Jurkat, Clone E6-1 (cell line): ENCODE data around the gene KRT84.

Source experiments
- DNase-seq: peaks from one replicate; pipeline ENCODE4 v3.0.0-alpha.2; 2011; ENCODE audit warnings: low read depth, low spot score
- H3K4me3 ChIP-seq: 2 replicates; pipeline ENCODE4 v1.5.1; 2011; ENCODE audit warnings: mild to moderate bottlenecking, low read length, control low read depth, moderate library complexity

The KRT84 gene

DNA sequence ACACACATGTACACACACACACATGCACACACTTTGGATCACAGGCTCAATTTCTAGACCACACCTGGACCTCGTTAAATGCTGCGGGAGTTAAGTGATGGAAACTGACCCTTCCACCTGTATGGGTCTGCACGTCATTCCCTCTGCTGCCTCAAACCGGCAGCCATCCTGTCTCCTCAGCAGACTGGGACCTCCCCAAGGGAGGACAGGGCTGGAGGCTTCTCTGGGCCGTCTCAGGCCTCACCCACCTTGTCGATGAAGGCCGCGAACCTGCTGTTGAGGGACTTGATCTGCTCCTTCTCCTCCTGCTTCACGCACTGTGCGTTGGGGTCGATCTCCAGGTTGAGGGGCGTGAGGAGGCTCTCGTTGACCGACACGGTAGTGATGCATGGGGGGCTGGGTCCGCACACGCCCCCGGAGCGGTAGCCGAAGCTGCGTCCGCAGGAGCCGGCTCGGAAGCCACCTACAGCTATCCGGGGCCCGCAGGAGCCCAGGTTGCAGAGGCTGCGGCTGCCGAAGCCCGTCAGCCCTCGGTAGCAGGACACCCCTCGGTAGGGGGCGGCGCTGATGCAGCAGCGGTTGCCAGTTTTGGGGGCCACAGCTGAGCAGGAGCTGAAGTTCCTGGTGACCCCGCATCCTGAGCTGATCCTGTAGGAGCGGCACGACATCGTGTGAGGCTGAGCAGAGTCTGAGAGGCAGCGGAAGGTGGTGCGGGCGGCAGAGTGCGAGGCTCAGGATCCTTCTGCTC, 18.5 kb downstream of the KRT84 start, which contains the start of gene KRT85:
KRT85 (minus strand) TSS at position 744 of the 748 bp plus-strand sequence; CDS start at position 668, 76 bp downstream.
- H3K4me3 ChIP-seq: no peak within 1 kb of the TSS
- DNase-seq: no peak

GRCh38 chr12:52364901-52365489, 20.5 kb downstream of the KRT84 start:
- no peak for DNase-seq
- H3K4me3 ChIP-seq: no peak overlapping the region

GRCh38 chr12:52364061-52364460, 21.4 kb downstream of the KRT84 start:
- no peak for DNase-seq
- H3K4me3 ChIP-seq: no peak overlapping the region

GRCh38 chr12:52363111-52363679, 22.3 kb downstream of the KRT84 start:
- no peak for DNase-seq
- H3K4me3 ChIP-seq: no peak overlapping the region

GRCh38 chr12:52362118-52362726, 23.2 kb downstream of the KRT84 start:
- no peak for DNase-seq
- H3K4me3 ChIP-seq: no peak overlapping the region

DNA sequence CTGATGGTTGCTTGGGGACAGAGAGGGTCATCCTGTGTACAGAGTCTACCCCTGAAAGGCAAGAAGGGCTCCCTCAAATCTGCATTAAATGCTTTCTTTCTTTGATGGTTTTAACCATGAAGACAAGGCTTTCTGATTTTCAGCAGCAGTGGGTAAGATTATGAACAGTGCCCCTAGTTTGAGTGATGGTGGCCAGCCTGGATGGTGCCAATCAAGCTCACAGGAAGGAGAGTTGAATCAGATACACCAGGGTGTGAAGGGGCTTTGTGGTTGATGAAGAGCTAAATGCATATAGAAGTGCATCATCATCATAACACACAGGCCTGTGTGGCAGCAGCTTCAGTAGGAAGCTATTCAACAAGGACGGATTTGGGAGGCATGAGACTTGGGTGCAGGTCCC, 23.9 kb downstream of the KRT84 start:
- H3K4me3 ChIP-seq: no peak overlapping the region
- no peak for DNase-seq

DNA sequence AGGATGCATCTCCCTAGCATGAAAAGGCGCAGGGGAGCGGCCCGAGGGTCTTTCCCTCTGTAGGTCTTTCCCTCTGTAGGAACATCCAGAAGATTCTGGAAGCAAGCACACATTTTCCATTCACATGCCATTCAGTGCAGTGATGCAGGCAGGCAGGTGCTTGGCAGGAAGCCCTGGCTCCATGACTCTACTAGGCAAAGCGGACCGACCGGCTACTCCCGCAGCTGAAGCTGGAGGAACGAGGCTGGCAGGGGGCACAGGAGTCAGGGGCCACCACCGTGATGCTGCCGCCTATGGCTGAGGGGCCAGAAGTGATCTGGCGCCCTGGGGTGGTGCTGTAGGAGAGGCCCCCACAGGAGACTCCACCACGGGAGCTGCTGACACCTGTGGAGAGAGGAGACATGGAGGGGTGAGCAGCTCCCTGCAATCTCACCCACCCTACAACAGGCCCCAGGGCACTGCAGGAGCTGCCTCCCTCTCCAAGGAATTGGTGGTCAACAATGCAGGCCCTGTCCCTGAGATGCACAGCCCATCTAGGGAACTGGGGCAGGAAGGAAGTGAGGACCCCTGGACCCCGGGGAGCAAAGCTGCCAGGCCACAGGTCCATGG, 24.7 kb downstream of the KRT84 start:
- DNase-seq: no peak
- no peak overlapping the region for H3K4me3 ChIP-seq

GRCh38 chr12:52360106-52360662, 25.3 kb downstream of the KRT84 start:
- DNase-seq: no peak
- H3K4me3 ChIP-seq: no peak overlapping the region

DNA sequence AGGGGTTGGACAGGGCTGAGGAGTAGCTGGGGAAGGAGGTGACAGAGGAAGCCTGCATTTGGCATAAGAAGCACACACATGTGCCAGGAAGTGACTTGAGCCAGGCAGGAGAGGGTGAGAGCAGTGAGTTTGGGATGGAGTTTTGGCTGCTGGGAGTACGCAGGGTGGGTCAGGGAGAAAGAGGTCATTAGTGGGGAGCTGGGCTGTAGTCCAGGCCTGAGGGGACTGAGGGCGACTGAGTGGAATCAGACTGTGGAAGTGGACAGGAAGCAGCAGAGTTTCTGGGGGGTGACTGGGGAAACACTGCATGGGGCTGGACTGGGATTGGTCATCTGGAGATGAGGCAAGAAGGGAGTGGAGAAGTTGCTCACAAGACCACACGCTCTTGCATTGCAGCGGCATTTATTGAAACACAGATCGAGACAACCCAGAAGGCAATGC, 25.8 kb downstream of the KRT84 start:
- no peak for DNase-seq

GRCh38 chr12:52358575-52359350, 26.7 kb downstream of the KRT84 start:
- DNase-seq: peak; percentile 77
- no peak overlapping the region for H3K4me3 ChIP-seq

More for the DNA sequence above, 25.8 kb downstream of the KRT84 start:
- no peak overlapping the region for H3K4me3 ChIP-seq

- no peak for DNase-seq
- no peak overlapping the region for H3K4me3 ChIP-seq
These were observed 28.5 kb downstream of the KRT84 start for GRCh38 chr12:52356762-52357580.

DNA sequence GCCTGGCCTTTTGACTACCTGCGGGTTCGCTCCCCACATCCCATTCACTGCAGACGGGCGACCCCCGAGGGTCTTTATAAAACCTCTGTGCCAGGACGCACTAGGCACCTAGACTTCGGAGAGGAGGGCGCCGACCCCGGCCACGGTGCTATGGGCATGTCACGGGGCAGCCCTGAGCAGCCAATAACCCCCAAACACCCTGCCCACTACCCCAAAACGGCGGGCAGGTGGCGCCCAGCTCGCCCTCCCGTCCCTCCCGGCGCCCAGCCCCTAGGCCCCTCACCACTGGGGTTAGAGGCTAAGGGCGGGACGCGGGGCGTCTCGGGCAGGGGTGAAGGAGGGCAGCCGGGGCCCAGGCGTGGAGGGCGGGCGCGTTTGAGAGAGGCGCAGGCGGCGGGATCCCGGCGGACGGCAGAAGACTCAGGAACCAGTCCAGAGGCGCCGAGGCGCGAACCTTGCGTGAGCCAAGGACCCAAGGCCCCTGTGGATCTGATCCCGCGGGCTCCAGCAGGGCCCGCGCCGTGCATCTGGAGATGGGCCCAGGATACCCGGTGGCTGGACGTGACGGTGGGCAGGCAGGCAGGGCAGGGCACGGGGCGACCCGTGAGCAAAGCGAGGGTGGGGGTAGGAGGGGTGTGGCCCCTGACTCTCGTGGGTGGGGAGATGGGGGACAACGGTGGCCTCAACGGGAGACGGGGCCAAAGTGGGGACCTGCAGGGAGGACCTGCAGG, 29.3 kb downstream of the KRT84 start:
- H3K4me3 ChIP-seq: no peak overlapping the region
- no peak for DNase-seq

DNA sequence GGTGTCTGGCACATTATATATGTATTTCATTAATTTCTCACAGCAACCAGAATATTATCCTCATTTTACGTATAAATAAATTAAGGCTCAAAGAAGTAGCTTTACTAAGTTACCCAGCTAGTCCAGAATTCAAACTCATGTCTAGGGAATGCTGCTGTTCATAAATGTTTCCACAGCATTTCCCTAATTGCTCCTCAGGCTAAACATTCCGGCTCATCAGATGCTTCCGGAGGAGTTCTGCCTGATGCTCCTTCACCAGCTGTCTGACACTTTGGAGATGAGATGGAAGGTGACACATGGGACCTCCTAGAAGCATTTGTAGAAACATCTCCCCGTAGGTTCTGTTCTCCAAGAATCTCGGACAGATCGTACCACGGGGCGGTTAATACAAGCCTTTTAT, 30.3 kb downstream of the KRT84 start:
- no peak overlapping the region for H3K4me3 ChIP-seq
- DNase-seq: no peak

DNA sequence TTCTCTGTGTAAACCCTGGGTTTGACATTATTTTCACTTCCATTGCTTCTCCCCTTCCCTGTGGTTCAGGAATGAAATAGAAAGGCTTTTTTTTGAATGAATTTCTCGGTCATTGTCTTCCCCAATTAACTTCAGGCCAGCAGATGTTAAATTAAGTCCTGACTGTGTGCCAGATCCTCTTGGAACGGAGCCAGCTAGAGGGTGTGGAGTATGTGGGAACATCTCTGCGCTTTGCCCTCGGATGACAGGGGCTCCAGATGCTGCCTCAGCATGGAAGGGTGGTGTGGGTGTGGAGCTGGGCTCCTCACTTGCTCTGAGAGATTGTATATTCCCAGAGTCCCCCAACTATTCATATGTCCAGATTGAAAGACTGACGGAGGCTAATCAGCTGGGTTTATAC, 31.3 kb downstream of the KRT84 start:
- no peak overlapping the region for H3K4me3 ChIP-seq
- DNase-seq: no peak

DNA sequence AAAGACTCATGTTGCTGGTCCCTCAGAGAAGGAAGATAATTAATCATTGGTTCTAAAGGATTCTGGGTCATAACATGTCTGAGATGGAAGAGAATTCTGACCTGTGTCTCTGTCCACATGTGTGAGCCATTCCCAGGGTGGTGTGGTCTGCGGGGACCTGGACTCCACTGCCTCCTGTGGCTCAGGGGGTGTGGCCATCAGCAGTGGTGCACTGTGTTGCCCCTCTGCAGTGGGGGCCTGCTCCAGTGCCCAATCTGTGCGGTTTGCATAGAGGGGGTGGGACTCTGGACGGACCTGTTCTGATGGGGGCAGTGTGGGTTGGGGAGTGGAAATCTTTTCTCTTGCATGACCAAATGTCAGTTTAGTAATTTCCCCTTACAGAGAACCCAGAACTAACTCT, 31.7 kb downstream of the KRT84 start:
- no peak overlapping the region for H3K4me3 ChIP-seq
- DNase-seq: no peak

- no peak for DNase-seq
- no peak overlapping the region for H3K4me3 ChIP-seq
These were observed 32.5 kb downstream of the KRT84 start for GRCh38 chr12:52352951-52353350.
